ENCODE results near the gene MTMR2. TPM values are rescaled to one million over a fixed set of nuclear protein-coding genes. Genes with fewer than 3 reads are reported as not detected.

The MTMR2 gene
- total and polyA plus RNA-seq, 3 experiments from 2014 or later: 17.2 to 50.1 (median 46.4) TPM

- H3K9me3 Mint-ChIP-seq: peaks cover 0 to under 1% (median 0%) of the 10 kb centered on the region in 5 donors
- DNase-seq: no peak
- CTCF ChIA-PET: no interaction called here
- Histone ChIP-seq H3K36me3 (ENCODE audit: insufficient read depth, low read length) (no peaks in the 10 kb centered on the region), H3K27me3 (ENCODE audit: insufficient read depth, low read length, poor library complexity, severe bottlenecking) (no peaks in the 10 kb centered on the region), H3K27ac (ENCODE audit: low read depth, low read length) (peak overlapping the region; percentile 73), H3K4me3 (ENCODE audit: low read length) (peak overlapping the region; percentile 78), H3K9me3 (ENCODE audit: low read length) (no peaks in the 10 kb centered on the region), H3K4me1 (ENCODE audit: insufficient read depth, low read length) (peaks cover 23% of the 10 kb centered on the region)
- peaks cover 2 to 12% (median 4%) of the 10 kb centered on the region in 3 donors for H3K36me3 Mint-ChIP-seq
- peaks cover 34 to 53% (median 49%) of the 10 kb centered on the region in 3 donors for H3K4me1 Mint-ChIP-seq
- peak overlapping the region; percentile 82 to 100 (median 96) for H3K27ac Mint-ChIP-seq
- H3K27me3 Mint-ChIP-seq: peaks cover 9 to 12% of the 10 kb centered on the region in 2 donors
- peak overlapping the region; percentile 85 to 100 (median 95) for H3K4me3 Mint-ChIP-seq
- POLR2A ChIA-PET: no interaction called here
These were observed 480 bp upstream of the MTMR2 start for GRCh38 chr11:95924414-95924760.

- ChIA-PET CTCF (no interaction called here), POLR2A (interaction anchor here (0.7 kb wide), 1 partner anchor 36 kb away, joined by 8 read pairs; no protein-coding TSS in a partner anchor)
- H3K4me3 Mint-ChIP-seq: peak overlapping the region; percentile 85 to 100 (median 95)
- H3K9me3 ChIP-seq (ENCODE audit: low read length): no peaks in the 10 kb centered on the region
- no peaks in the 10 kb centered on the region for H3K27me3 ChIP-seq (ENCODE audit: insufficient read depth, low read length, poor library complexity, severe bottlenecking)
- H3K4me3 ChIP-seq (ENCODE audit: low read length): peak overlapping the region; percentile 78
- H3K27me3 Mint-ChIP-seq: peaks cover 6 to 10% of the 10 kb centered on the region in 2 donors
- H3K36me3 Mint-ChIP-seq: peaks cover under 1 to 12% (median 2%) of the 10 kb centered on the region in 3 donors
- peak overlapping the region; percentile 82 to 100 (median 96) for H3K27ac Mint-ChIP-seq
- no peaks in the 10 kb centered on the region for H3K36me3 ChIP-seq (ENCODE audit: insufficient read depth, low read length)
- no peak for DNase-seq
- peaks cover 23% of the 10 kb centered on the region for H3K4me1 ChIP-seq (ENCODE audit: insufficient read depth, low read length)
- peaks cover 34 to 57% (median 51%) of the 10 kb centered on the region in 3 donors for H3K4me1 Mint-ChIP-seq
- H3K27ac ChIP-seq (ENCODE audit: low read depth, low read length): peak overlapping the region; percentile 73
- H3K9me3 Mint-ChIP-seq: peaks cover 0 to 3% (median 0%) of the 10 kb centered on the region in 5 donors
These were observed 524 bp downstream of the MTMR2 start for GRCh38 chr11:95923439-95923727.

- ChIA-PET POLR2A (interaction anchor here (0.7 kb wide), 2 partner anchors 37 to 334 kb away, joined by 3 to 8 read pairs; no protein-coding TSS in a partner anchor), CTCF (no interaction called here)
- H3K9me3 ChIP-seq (ENCODE audit: low read length): no peaks in the 10 kb centered on the region
- Mint-ChIP-seq H3K4me1 (peaks cover 34 to 59% (median 51%) of the 10 kb centered on the region in 3 donors), H3K27ac (peak overlapping the region; percentile 82 to 100 (median 96)), H3K9me3 (peaks cover 0 to 3% (median 0%) of the 10 kb centered on the region in 5 donors), H3K36me3 (peaks cover 0 to 12% (median 2%) of the 10 kb centered on the region in 3 donors), H3K27me3 (peaks cover 6% of the 10 kb centered on the region in 2 donors), H3K4me3 (peak overlapping the region; percentile 85 to 100 (median 95))
- no peak for DNase-seq
- H3K4me3 ChIP-seq (ENCODE audit: low read length): peak overlapping the region; percentile 78
- H3K27me3 ChIP-seq (ENCODE audit: insufficient read depth, low read length, poor library complexity, severe bottlenecking): no peaks in the 10 kb centered on the region
- peaks cover 23% of the 10 kb centered on the region for H3K4me1 ChIP-seq (ENCODE audit: insufficient read depth, low read length)
- no peaks in the 10 kb centered on the region for H3K36me3 ChIP-seq (ENCODE audit: insufficient read depth, low read length)
- H3K27ac ChIP-seq (ENCODE audit: low read depth, low read length): peak overlapping the region; percentile 73
These were observed 1.1 kb downstream of the MTMR2 start for GRCh38 chr11:95922536-95923438.

GRCh38 chr11:95922099-95922498 lies 1.8 kb downstream of the MTMR2 start:
- Mint-ChIP-seq H3K27me3 (peaks cover 5% of the 10 kb centered on the region in 2 donors), H3K4me3 (peak overlapping the region; percentile 34 to 95 (median 71)), H3K4me1 (peaks cover 38 to 65% (median 58%) of the 10 kb centered on the region in 3 donors), H3K9me3 (peaks cover 0 to 3% (median 0%) of the 10 kb centered on the region in 5 donors), H3K27ac (peak overlapping the region in 5 of 8 donors; percentile 11 to 82 (median 55)), H3K36me3 (peaks cover 0 to 13% (median 2%) of the 10 kb centered on the region in 3 donors)
- H3K4me1 ChIP-seq (ENCODE audit: insufficient read depth, low read length): peaks cover 23% of the 10 kb centered on the region
- no peak overlapping the region for H3K4me3 ChIP-seq (ENCODE audit: low read length)
- no peak overlapping the region for H3K27ac ChIP-seq (ENCODE audit: low read depth, low read length)
- no peaks in the 10 kb centered on the region for H3K36me3 ChIP-seq (ENCODE audit: insufficient read depth, low read length)
- ChIA-PET POLR2A (interaction anchor here (0.7 kb wide), 1 partner anchor 335 kb away, joined by 3 read pairs; no protein-coding TSS in a partner anchor), CTCF (interaction anchor here (0.6 kb wide), 1 partner anchor 31 kb away, joined by 3 read pairs; no protein-coding TSS in a partner anchor)
- H3K9me3 ChIP-seq (ENCODE audit: low read length): no peaks in the 10 kb centered on the region
- H3K27me3 ChIP-seq (ENCODE audit: insufficient read depth, low read length, poor library complexity, severe bottlenecking): no peaks in the 10 kb centered on the region
- DNase-seq: no peak

GRCh38 chr11:95920460-95921105 lies 3.3 kb downstream of the MTMR2 start:
- H3K27me3 Mint-ChIP-seq: no peaks in the 10 kb centered on the region
- H3K27ac Mint-ChIP-seq: peak overlapping the region in 1 of 8 donors; percentile 10
- CTCF ChIA-PET: no interaction called here

GRCh38 chr11:95919514-95919913 lies 4.4 kb downstream of the MTMR2 start:
- peaks cover 0 to 13% (median 2%) of the 10 kb centered on the region in 3 donors for H3K36me3 Mint-ChIP-seq
- H3K27ac Mint-ChIP-seq: peak overlapping the region in 2 of 8 donors; percentile 1 to 50
- H3K4me1 Mint-ChIP-seq: peaks cover 36 to 70% (median 66%) of the 10 kb centered on the region in 3 donors
- Histone ChIP-seq H3K4me3 (ENCODE audit: low read length) (no peak overlapping the region), H3K27me3 (ENCODE audit: insufficient read depth, low read length, poor library complexity, severe bottlenecking) (no peaks in the 10 kb centered on the region), H3K4me1 (ENCODE audit: insufficient read depth, low read length) (peaks cover 17% of the 10 kb centered on the region), H3K9me3 (ENCODE audit: low read length) (no peaks in the 10 kb centered on the region), H3K36me3 (ENCODE audit: insufficient read depth, low read length) (no peaks in the 10 kb centered on the region), H3K27ac (ENCODE audit: low read depth, low read length) (no peak overlapping the region)
- DNase-seq: no peak
- H3K9me3 Mint-ChIP-seq: peaks cover 0 to 3% (median 0%) of the 10 kb centered on the region in 5 donors
- H3K4me3 Mint-ChIP-seq: no peak overlapping the region
- H3K27me3 Mint-ChIP-seq: no peaks in the 10 kb centered on the region
- POLR2A ChIA-PET: no interaction called here
- CTCF ChIA-PET: no interaction called here

More at GRCh38 chr11:95920460-95921105, 3.3 kb downstream of the MTMR2 start:
- no peaks in the 10 kb centered on the region for H3K9me3 ChIP-seq (ENCODE audit: low read length)
- POLR2A ChIA-PET: interaction anchor here (0.6 kb wide), 1 partner anchor 155 kb away, joined by 6 read pairs; no protein-coding TSS in a partner anchor
- H3K4me3 ChIP-seq (ENCODE audit: low read length): no peak overlapping the region
- Mint-ChIP-seq H3K9me3 (peaks cover 0 to 3% (median 0%) of the 10 kb centered on the region in 5 donors), H3K36me3 (peaks cover 0 to 13% (median 2%) of the 10 kb centered on the region in 3 donors), H3K4me3 (peak overlapping the region in 1 of 7 donors; percentile 26), H3K4me1 (peaks cover 42 to 73% (median 71%) of the 10 kb centered on the region in 3 donors)
- H3K27me3 ChIP-seq (ENCODE audit: insufficient read depth, low read length, poor library complexity, severe bottlenecking): no peaks in the 10 kb centered on the region
- H3K36me3 ChIP-seq (ENCODE audit: insufficient read depth, low read length): no peaks in the 10 kb centered on the region
- DNase-seq: no peak
- H3K4me1 ChIP-seq (ENCODE audit: insufficient read depth, low read length): peaks cover 23% of the 10 kb centered on the region
- no peak overlapping the region for H3K27ac ChIP-seq (ENCODE audit: low read depth, low read length)

GRCh38 chr11:95918720-95919119 lies 5.2 kb downstream of the MTMR2 start:
- H3K4me1 ChIP-seq (ENCODE audit: insufficient read depth, low read length): peaks cover 14% of the 10 kb centered on the region
- no peak overlapping the region for H3K4me3 ChIP-seq (ENCODE audit: low read length)
- DNase-seq: no peak
- Mint-ChIP-seq H3K4me1 (peaks cover 34 to 70% (median 66%) of the 10 kb centered on the region in 3 donors), H3K9me3 (peaks cover 0 to 3% (median 0%) of the 10 kb centered on the region in 5 donors), H3K27ac (no peak overlapping the region), H3K36me3 (peaks cover 0 to 7% (median 3%) of the 10 kb centered on the region in 3 donors), H3K27me3 (no peaks in the 10 kb centered on the region), H3K4me3 (no peak overlapping the region)
- no peaks in the 10 kb centered on the region for H3K27me3 ChIP-seq (ENCODE audit: insufficient read depth, low read length, poor library complexity, severe bottlenecking)
- H3K27ac ChIP-seq (ENCODE audit: low read depth, low read length): no peak overlapping the region
- ChIA-PET POLR2A (no interaction called here), CTCF (no interaction called here)
- no peaks in the 10 kb centered on the region for H3K36me3 ChIP-seq (ENCODE audit: insufficient read depth, low read length)
- no peaks in the 10 kb centered on the region for H3K9me3 ChIP-seq (ENCODE audit: low read length)

Data from CD8-positive, alpha-beta memory T cell (primary cell).